Sigmoid colon (tissue), 4 donors: Measurements from ENCODE around the gene APC.

Experiments
- EP300 ChIP-seq, 4 donors: sonication (generic); formaldehyde crosslinking; IDR thresholded peaks; one replicate each; pipeline ENCODE4 v1.6.1; 2017; ENCODE audit warnings: antibody characterized with exemption in 4 of 4
- POLR2A ChIP-seq, 2 donors: fragments of 450-650 bp; IDR thresholded peaks; one replicate each; pipeline ENCODE4 v1.6.1; 2016; ENCODE audit warnings: antibody characterized with exemption in 2 of 2, mild to moderate bottlenecking in 2 of 2, moderate library complexity in 2 of 2

- TF ChIP-seq EP300 (IDR thresholded peaks at IDR 0.05) = no peak
- TF ChIP-seq POLR2A (IDR thresholded peaks at IDR 0.05) = no peak
These were observed 85.5 kb downstream of the APC start for GRCh38 chr5:112823181-112823580.
